Left cardiac atrium (tissue), 4 donors: ENCODE data around the gene GM2A. TPM values are rescaled to one million over a fixed set of nuclear protein-coding genes. Genes with fewer than 3 reads are reported as not detected.
"Not testable (repeated sequence)": the region's sequence is repeated elsewhere in the genome, so short reads cannot be mapped to it uniquely, and the experiment has no call there.

ENCODE experiments used
- ATAC-seq, 2 donors: fragments of 200-7000 bp; cut with Tn5 transposase; one replicate each; pipeline ENCODE4 v1.9.1; 2020; ENCODE audit warnings: mild to moderate bottlenecking in 2 of 2, moderate library complexity in 2 of 2
- DNase-seq: peaks from one replicate; pipeline ENCODE4 v3.0.0-alpha.2; 2020
- intact Hi-C, 2 donors: fragments of 100-400 bp; cut with DNase I; formaldehyde crosslinking; loops; one replicate each; pipeline versions ENCODE4 v1.14.1 to v1.15.1; 2022 to 2023
- total RNA-seq, 2 donors: library from RNA; stranded (reverse); fragmentation: NEBNext Ultra II Directional; extraction: Animal tissue kit (Norgen Biotek cat#: 25700); gene quantifications; one replicate each; pipeline ENCODE4 v1.2.1, GENCODE V29; 2021
- donor health status: DM: no; HTN: yes; CAD: no.
- donor health status: DM: no; HTN: yes; CAD: no; lungs with severe emphysema.
- donor health status: DM: yes; HTN: yes; CAD: no.
- donor health status: Dilated cardiomyopathy.

GM2A gene
- total RNA-seq, 2 donors from 2014 or later, result 29.9 to 33.1 TPM

DNA sequence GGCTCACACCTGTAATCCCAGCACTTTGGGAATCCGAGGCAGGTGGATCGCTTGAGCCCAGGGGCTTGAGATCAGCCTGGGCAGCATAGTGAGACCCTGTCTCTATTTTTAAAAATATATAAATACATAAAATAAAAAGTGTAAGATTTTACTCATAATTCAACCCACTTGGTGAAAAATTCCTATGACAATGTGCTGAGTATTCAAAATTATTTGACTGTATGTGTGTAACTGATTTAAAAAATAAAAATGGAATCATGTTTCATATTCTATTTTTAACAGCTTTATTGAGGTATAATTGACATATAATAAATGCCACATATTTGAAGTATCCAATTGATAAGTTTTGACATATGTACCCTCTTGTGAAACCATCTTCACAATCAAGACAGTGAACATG, 22.8 kb downstream of the GM2A start:
- intact Hi-C loops, result no loop called here
- DNase-seq, result no peak
- no peak for ATAC-seq

DNA sequence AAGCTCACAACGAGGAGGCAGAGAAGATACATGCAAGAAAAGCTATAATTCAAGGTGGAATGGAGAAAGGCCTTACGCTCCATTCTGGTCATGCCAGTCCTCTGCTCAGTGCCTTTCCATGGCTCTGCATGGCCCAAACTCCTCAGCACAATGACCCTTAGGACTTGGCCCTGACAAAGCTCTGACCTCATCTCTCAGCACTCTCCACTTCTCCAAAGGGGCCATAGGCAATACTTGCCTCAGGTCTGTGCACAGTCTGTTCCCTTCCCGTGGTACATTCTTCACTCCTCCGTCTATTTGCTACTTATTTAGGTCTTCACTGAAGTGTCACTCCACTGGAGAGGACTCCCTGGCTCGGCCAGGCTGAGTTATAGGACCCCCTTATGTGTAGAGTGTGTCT, 25.9 kb downstream of the GM2A start:
- ATAC-seq (no peak), DNase-seq (no peak)
- intact Hi-C loops, result no loop called here

- DNase-seq, result no peak
- intact Hi-C loops, result no loop called here
- ATAC-seq, result no peak
Measured at GRCh38 chr5:151280443-151280842, 27.5 kb downstream of the GM2A start.

DNA sequence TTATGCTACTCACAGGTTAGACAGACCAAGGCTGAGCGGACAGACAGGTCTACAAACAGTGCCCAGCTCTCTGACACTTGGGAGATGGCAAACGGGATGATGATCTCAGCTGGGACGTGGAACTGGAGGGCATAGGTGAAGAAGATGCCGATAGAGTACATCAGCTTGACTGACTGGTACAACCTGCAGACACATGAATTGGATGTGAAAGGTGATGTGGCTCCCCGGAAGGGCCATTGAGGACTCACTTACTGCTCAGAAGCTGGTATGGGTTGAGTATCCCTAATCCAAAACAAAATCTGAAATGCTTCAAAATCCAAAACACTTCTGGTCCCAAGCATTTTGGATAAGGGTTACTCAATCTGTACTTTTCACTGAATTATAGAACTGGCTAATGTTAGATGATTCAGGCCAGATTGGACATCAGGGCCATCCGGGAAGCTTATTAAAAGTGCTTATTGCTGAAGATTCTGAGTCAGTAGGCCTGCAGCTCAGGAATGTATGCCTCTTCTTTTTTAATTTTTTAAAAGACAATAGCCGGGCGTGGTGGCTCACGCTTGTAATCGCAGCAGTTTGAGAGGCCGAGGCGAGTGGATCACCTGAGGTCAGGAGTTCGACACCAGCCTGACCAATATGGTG, 28.1 kb downstream of the GM2A start:
- intact Hi-C loops, result no loop called here

DNA sequence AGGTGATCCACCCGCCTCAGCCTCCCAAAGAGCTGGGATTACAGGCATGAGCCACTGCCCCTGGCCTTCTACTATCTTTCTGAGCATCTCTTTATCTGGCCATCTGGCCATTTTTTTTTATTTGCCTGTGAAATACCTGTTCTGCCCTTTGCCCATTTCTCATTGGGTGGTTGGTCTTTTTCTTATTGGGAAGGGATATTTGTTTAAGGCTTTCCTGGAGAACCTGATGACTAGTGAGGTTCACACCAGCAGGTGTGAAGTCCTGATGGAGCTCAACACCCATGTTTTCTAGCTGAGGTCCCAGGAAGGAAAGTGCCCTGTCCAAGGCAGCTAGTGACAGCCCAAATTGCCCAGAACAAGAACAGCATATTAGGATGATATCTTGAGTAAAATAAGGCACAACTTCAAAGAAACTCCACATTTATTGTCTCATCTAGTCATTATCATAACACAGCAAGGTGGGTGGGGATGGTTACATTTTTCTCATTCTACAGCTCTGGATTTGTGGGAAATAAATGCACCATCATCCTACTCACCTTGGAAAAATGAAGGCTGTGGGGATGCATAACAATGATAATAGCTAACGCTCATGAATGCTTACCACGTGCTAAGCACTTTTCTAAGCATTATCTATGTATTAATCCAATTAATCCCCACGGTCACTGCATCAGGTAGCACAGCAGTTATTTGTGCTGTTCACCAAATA, 30.3 kb downstream of the GM2A start:
- ATAC-seq (no peak), DNase-seq (no peak)
- intact Hi-C loops, result no loop called here

More for the DNA sequence above, 28.1 kb downstream of the GM2A start:
- DNase-seq (no peak), ATAC-seq (no peak)

- no peak for ATAC-seq
- intact Hi-C loops, result no loop called here
- DNase-seq, result no peak
Measured at GRCh38 chr5:151284392-151284967, 31.5 kb downstream of the GM2A start.

GRCh38 chr5:151285683-151286082, 32.7 kb downstream of the GM2A start:
- DNase-seq, result no peak
- ATAC-seq, result no peak
- intact Hi-C loops, result no loop called here

DNA sequence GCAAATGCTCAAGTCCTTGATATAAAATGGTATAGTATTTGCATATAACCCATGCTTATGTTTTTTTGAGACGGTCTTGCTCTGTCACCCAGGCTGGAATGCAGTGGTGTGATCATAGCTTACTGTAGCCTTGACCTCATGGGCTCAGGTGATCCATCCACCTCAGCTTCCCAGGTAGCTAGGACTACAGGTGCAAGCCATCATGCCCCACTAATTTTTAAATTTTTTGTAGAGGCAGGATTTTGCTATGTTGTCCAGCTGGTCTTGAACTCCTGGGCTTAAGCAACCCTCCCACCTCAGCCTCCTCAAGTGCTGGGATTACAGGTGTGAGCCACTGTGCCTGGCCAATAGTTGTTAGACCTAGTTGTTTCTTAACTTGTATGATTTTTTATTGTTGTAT, 33.3 kb downstream of the GM2A start:
- intact Hi-C loops, result no loop called here
- DNase-seq, result no peak

GRCh38 chr5:151288180-151288579, 35.2 kb downstream of the GM2A start:
- ATAC-seq (no peak), DNase-seq (no peak)
- intact Hi-C loops, result no loop called here

More for the DNA sequence above, 33.3 kb downstream of the GM2A start:
- ATAC-seq, result no peak

GRCh38 chr5:151293624-151294023, 40.6 kb downstream of the GM2A start:
- DNase-seq (no peak), ATAC-seq (no peak)
- intact Hi-C loops, result no loop called here

DNA sequence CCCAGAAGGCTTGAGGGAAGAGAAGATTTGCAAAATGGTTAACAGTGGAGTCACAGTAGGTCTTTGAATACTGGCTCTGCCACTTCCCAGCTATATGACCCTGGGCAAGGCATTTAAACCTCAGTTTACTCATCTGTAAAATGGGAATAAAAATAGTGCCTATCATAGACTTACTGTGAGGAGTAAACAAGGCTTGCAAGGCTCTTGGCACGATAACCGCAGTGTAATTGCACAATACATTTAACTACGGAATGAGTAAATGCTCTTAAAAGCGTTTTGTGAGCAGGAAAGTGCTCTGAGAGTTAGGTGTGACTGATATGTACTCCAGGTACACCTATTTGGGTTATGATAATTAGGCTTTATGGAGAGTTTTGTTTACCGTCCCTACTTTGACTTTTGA, 42.2 kb downstream of the GM2A start:
- DNase-seq, result no peak
- intact Hi-C loops, result no loop called here

GRCh38 chr5:151295791-151296477, 42.9 kb downstream of the GM2A start:
- intact Hi-C loops, result no loop called here
- no peak for ATAC-seq

More for the DNA sequence above, 42.2 kb downstream of the GM2A start:
- no peak for ATAC-seq

DNA sequence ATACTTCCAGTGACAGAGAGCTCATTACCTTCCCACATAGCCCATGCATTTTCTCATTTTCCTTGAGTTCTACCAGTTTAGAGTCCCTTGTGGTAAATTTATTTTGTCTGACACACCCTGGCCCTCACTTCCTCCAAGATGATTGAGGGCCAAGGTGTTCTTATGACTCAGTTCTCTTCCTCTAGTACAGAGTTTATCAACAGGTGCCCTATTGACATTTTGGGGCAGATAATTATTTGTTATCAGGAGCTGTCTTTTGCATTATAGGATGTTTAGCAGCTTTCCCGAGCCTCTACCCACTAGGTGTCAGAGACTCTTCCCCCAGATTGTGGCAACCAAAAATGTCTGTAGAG, 43.5 kb downstream of the GM2A start:
- DNase-seq, result no peak
- intact Hi-C loops, result no loop called here
- no peak for ATAC-seq

More at GRCh38 chr5:151295791-151296477, 42.9 kb downstream of the GM2A start:
- no peak for DNase-seq

GRCh38 chr5:151296974-151297373, 44.0 kb downstream of the GM2A start:
- intact Hi-C loops, result no loop called here
- DNase-seq, result no peak
- no peak for ATAC-seq

- ATAC-seq (peak in 1 of 2 donors; percentile 67), DNase-seq (no peak)
- intact Hi-C loops, result no loop called here
Measured at GRCh38 chr5:151298063-151298855, 45.3 kb downstream of the GM2A start.

- no peak for ATAC-seq
- intact Hi-C loops, result no loop called here
Measured at GRCh38 chr5:151303666-151304065, 50.7 kb downstream of the GM2A start, which contains the start of gene SLC36A3. Gene SLC36A3 (minus strand): TSS chr5:151303766. CDS start chr5:151303354, 412 bp downstream.

DNA sequence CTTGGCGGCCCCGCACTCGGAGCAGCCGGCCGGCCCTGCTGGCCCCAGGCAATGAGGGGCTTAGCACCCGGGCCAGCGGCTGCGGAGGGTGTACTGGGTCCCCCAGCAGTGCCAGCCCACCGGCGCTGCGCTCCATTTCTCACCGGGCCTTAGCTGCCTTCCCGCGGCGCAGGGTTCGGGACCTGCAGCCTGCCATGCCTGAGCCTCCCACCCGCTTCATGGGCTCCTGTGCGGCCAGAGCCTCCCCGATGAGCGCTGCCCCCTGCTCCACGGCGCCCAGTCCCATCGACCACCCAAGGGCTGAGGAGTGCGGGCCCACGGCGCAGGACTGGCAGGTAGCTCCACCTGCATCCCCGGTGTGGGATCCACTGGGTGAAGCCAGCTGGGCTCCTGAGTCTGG, 56.3 kb downstream of the GM2A start:
- DNase-seq, ATAC-seq, intact Hi-C loops: not testable (repeated sequence)

More at GRCh38 chr5:151303666-151304065, 50.7 kb downstream of the GM2A start, which contains the start of gene SLC36A3:
- no peak for DNase-seq

DNA sequence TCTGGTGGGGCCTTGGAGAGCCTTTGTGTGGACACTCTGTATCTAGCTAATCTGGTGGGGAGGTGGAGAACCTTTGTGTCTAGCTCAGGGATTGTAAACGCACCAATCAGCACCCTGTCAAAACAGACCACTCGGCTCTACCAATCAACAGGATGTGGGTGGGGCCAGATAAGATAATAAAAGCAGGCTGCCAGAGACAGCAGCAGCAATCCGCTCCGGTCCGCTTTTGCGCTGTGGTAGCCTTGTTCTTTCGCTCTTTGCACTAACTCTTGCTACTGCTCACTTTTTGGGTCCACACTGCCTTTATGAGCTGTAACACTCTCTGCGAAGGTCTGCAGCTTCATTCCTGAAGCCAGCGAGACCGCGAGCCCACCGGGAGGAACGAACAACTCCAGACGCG, 56.8 kb downstream of the GM2A start:
- intact Hi-C loops, ATAC-seq, DNase-seq: not testable (repeated sequence)

DNA sequence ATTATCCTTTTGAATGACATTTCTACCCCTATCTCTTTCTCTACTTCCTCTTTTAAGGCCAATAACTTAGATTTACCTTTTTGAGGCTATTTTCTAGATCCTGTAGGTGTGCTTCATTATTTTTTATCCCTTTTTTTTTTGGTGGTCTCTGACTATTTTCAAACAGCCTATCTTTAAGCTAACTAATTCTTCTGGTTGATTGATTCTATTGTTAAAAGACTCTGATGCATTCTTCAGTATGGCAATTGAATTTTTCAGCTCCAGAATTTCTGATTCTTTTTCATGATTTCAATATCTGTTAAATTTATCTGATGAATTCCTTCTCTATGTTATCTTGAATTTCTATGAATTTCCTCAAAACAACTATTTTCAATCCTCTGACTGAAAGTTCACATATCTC, 57.9 kb downstream of the GM2A start:
- no peak for ATAC-seq
- intact Hi-C loops, result no loop called here
- DNase-seq, result no peak
